GM12878 (cell line): Measurements from ENCODE around the gene MAPK1. TPM values are rescaled to one million over a fixed set of nuclear protein-coding genes. Genes with fewer than 3 reads are reported as not detected.
A peak's percentile ranks its signal among the peaks of the same experiment; 100 is the strongest.

Experiments
- ATAC-seq: fragments of 200-7000 bp; cut with Tn5 transposase; 3 replicates; pipeline ENCODE4 v1.9.1; 2020; ENCODE audit warnings: mild to moderate bottlenecking, moderate library complexity
- BruUV-seq: library from RNA; stranded (reverse); fragments of 400-500 nt; replicated peaks from 2 replicates; lab custom pipeline; 2021; lab: Mats Ljungman, UMichigan
- CTCF ChIA-PET: fragments of 300-600 bp; sonication (Branson Sonifier 250); formaldehyde crosslinking; extraction: SDS; loops from one replicate; lab custom pipeline; 2021; ENCODE audit warnings: inconsistent platforms; lab: Yijun Ruan, JAX
- POLR2A ChIA-PET: fragments of 350-600 bp; formaldehyde crosslinking; extraction: SDS; loops from one replicate; lab custom pipeline; 2021; ENCODE audit warnings: inconsistent platforms; lab: Charles Lee
- RAD21 ChIA-PET: fragments of 300-600 bp; sonication (Branson Sonifier 250); formaldehyde crosslinking; loops from one replicate; lab custom pipeline; 2023; ENCODE audit warnings: antibody characterized with exemption; ENCODE audit not compliant: unreplicated experiment; lab: Charles Lee
- SMC1A ChIA-PET: fragments of 300-600 bp; sonication (Branson Sonifier 250); formaldehyde crosslinking; loops from one replicate; lab custom pipeline; 2023; ENCODE audit not compliant: unreplicated experiment, uncharacterized antibody; lab: Charles Lee
- DNase-seq: peaks from one replicate; pipeline ENCODE4 v3.0.0-alpha.2; 2011; ENCODE audit warnings: low read depth, low spot score
- FAIRE-seq: peaks from 3 replicates; lab custom pipeline; 2011; peaks lifted over from hg19 to GRCh38; lab: Jason Lieb, UNC
- H2AFZ ChIP-seq: 2 replicates; pipeline ENCODE4 v1.6.0; 2011; ENCODE audit warnings: low read depth, low read length, control low read depth; ENCODE audit not compliant: control insufficient read depth
- H3K27ac ChIP-seq: 2 replicates; pipeline ENCODE4 v1.5.1; 2011; ENCODE audit warnings: control low read depth; ENCODE audit not compliant: control insufficient read depth, insufficient read depth
- H3K27me3 ChIP-seq, 2 experiments: replicated peaks in 1 of 2; 2 replicates each; pipeline versions ENCODE4 v1.6.0 to v1.6.1; 2011; ENCODE audit warnings: low read length in 1 of 2; ENCODE audit not compliant: control insufficient read depth in 2 of 2, insufficient read depth in 2 of 2
- H3K36me3 ChIP-seq, 2 experiments: 2 replicates each; pipeline ENCODE4 v1.5.1; 2011; ENCODE audit warnings: low read length in 1 of 2; ENCODE audit not compliant: control insufficient read depth in 2 of 2, insufficient read depth in 2 of 2
- H3K4me1 ChIP-seq: 2 replicates; pipeline ENCODE4 v1.6.1; 2011; ENCODE audit warnings: mild to moderate bottlenecking, low read length, moderate library complexity, mixed read lengths; ENCODE audit not compliant: control insufficient read depth, insufficient read depth
- H3K4me2 ChIP-seq: 2 replicates; pipeline ENCODE4 v1.6.0; 2011; ENCODE audit warnings: control low read depth; ENCODE audit not compliant: control insufficient read depth, insufficient read depth
- H3K4me3 ChIP-seq: fragments of 200-600 bp; sonication (generic); 2 replicates; pipeline ENCODE4 v1.5.1; 2016
- H3K79me2 ChIP-seq: 2 replicates; pipeline ENCODE4 v1.6.0; 2011; ENCODE audit warnings: low read length; ENCODE audit not compliant: control insufficient read depth, insufficient read depth
- H3K9ac ChIP-seq: 2 replicates; pipeline ENCODE4 v1.8.0; 2011; ENCODE audit warnings: low read length, control low read depth, mixed read lengths; ENCODE audit not compliant: control insufficient read depth, insufficient read depth
- H3K9me3 ChIP-seq: replicated peaks from 3 replicates; pipeline ENCODE4 v1.5.1; 2011; ENCODE audit warnings: mild to moderate bottlenecking, low read length; ENCODE audit not compliant: control insufficient read depth, insufficient read depth
- H4K20me1 ChIP-seq: 2 replicates; pipeline ENCODE4 v1.6.0; 2011; ENCODE audit not compliant: control insufficient read depth, insufficient read depth
- BCL3 ChIP-seq: IDR thresholded peaks from 2 replicates; pipeline ENCODE4 v1.6.1; 2011; ENCODE audit warnings: borderline replicate concordance, low read depth, mild to moderate bottlenecking, moderate library complexity, low read length; ENCODE audit not compliant: insufficient read depth, poor library complexity, severe bottlenecking
- IRF4 ChIP-seq: IDR thresholded peaks from 2 replicates; pipeline ENCODE4 v1.6.1; 2011; ENCODE audit warnings: low read depth, low read length
- JUNB ChIP-seq: IDR thresholded peaks from 2 replicates; pipeline ENCODE4 v1.6.1; 2016; ENCODE audit warnings: antibody characterized with exemption, mild to moderate bottlenecking
- MXI1 ChIP-seq: fragments of 150-350 bp; IDR thresholded peaks from 2 replicates; pipeline ENCODE4 v1.6.1; 2011; ENCODE audit warnings: low read depth, mild to moderate bottlenecking, inconsistent platforms, low read length, improper control_type of control experiment
- NR2F1 ChIP-seq: fragments of 450-650 bp; conservative IDR thresholded peaks from 2 replicates; pipeline ENCODE4 v1.6.1; 2017; ENCODE audit warnings: mild to moderate bottlenecking
- RELB ChIP-seq: fragments of 450-650 bp; IDR thresholded peaks from 2 replicates; pipeline ENCODE4 v1.6.1; 2017; ENCODE audit warnings: low read depth, mild to moderate bottlenecking, moderate library complexity
- RUNX3 ChIP-seq: IDR thresholded peaks from 2 replicates; pipeline ENCODE4 v1.6.1; 2012; ENCODE audit warnings: low read length, inconsistent platforms
- WGBS: methylation state at CpG from one replicate; pipeline ENCODE4 v1.1.6; 2016; ENCODE audit warnings: low lambda C conversion rate; ENCODE audit not compliant: insufficient replicate concordance, insufficient coverage; ENCODE audit errors: missing lambda C conversion rate; 5-methylcytosine and 5-hydroxymethylcytosine counted together
- in situ Hi-C: fragments of 300-500 bp; cut with MboI; formaldehyde crosslinking; loops from 9 replicates; pipeline ENCODE4 v1.14.3; 2018; ENCODE audit warnings: mixed read lengths
- intact Hi-C: fragments of 100-400 bp; cut with micrococcal nuclease; formaldehyde crosslinking; loops from one replicate; pipeline ENCODE4 v1.14.2; 2022; ENCODE audit not compliant: unreplicated experiment
- polyA plus RNA-seq, 11 experiments: library from polyadenylated mRNA; depleted of rRNA in 4 of 11; unstranded in 6 of 11; stranded (reverse) in 5 of 11; fragments of >200 nt; fragmentation: Nextera tagmentation in 4 of 11; fragmentation: Illumina TruSeq in 1 of 11; extraction: Ambion mirVana in 4 of 11; extraction: Trizol in 1 of 11; gene quantifications; 1 replicate in 1 of 11; 2 replicates in 10 of 11; pipeline versions ENCODE4 v1.2.1 to v1.2.3, GENCODE V29; 2011 to 2016; ENCODE audit warnings: inconsistent platforms in 2 of 11, missing spikeins in 2 of 11, low read depth in 1 of 11
- total RNA-seq, 4 experiments: library from RNA; depleted of rRNA in 3 of 4; stranded (reverse); fragments of >200 nt in 3 of 4; fragmentation: Illumina TruSeq in 1 of 4; extraction: Trizol in 1 of 4; gene quantifications; 2 replicates each; pipeline versions ENCODE4 v1.2.1 to v1.2.3, GENCODE V29; 2013 to 2021

MAPK1 gene
- total and polyA plus RNA-seq, 10 of the 15 experiments (the other 5 are each of a cell fraction or from before 2014, with no cell fraction given), result 7.0 to 123 (median 58.4) TPM

GRCh38 chr22:21865041-21865440 is 2.4 kb downstream of the MAPK1 start:
- FAIRE-seq (no peak), ATAC-seq (no peak), DNase-seq (no peak)
- H3K4me3 ChIP-seq, result peak overlapping the region; percentile 70
- peaks cover 64% of the 10 kb centered on the region for H3K79me2 ChIP-seq
- SMC1A ChIA-PET, result interaction anchor here (0.7 to 1.8 kb wide), 9 partner anchors 12 to 102 kb away, joined by 3 to 6 read pairs (median 3); no protein-coding TSS in a partner anchor
- RAD21 ChIA-PET, result interaction anchor here (1.4 to 2.3 kb wide), 2 partner anchors 8 to 98 kb away, joined by 3 to 9 read pairs; no protein-coding TSS in a partner anchor
- H3K27me3 ChIP-seq, result no peaks in the 10 kb centered on the region
- peaks cover 12% of the 10 kb centered on the region for H3K4me1 ChIP-seq
- H2AFZ ChIP-seq, result no peak overlapping the region
- H4K20me1 ChIP-seq, result no peaks in the 10 kb centered on the region; the same call in none of the 2 replicates
- peaks cover 3% of the 10 kb centered on the region for H3K9me3 ChIP-seq
- POLR2A ChIA-PET, result interaction anchor here (0.7 kb wide), 1 partner anchor 179 kb away, joined by 3 read pairs; no protein-coding TSS in a partner anchor
- no peak for TF ChIP-seq MXI1
- peak; percentile 25; the same call in 1 of the 2 replicates for TF ChIP-seq NR2F1
- 0 out of 2 replicates have a peak, but pooled peaks have one; percentile 35 for TF ChIP-seq IRF4
- TF ChIP-seq BCL3, result peak; percentile 12
- no peak for TF ChIP-seq RELB
- peak; percentile 23; the same call in 1 of the 2 replicates for TF ChIP-seq RUNX3
- peak; percentile 18; the same call in 1 of the 2 replicates for TF ChIP-seq JUNB
- intact Hi-C loops (loop anchor here (5.0 kb wide), 2 partner anchors 48 to 72 kb away; no protein-coding TSS in a partner anchor), in situ Hi-C loops (no loop called here)
- no TSS peak for BruUV-seq
- H3K9ac ChIP-seq, result peak overlapping the region; percentile 32
- peak overlapping the region; percentile 44 for H3K27ac ChIP-seq
- CTCF ChIA-PET, result interaction anchor here (0.6 to 1.1 kb wide), 2 partner anchors 94 to 153 kb away, joined by 3 to 4 read pairs; no protein-coding TSS in a partner anchor
- WGBS, result 18% methylated on average over 3 of the region's 3 CpGs
- H3K36me3 ChIP-seq, result no peaks in the 10 kb centered on the region
- peak overlapping the region; percentile 77 for H3K4me2 ChIP-seq
